ENCODE measurements around the gene ZNF511. TPM values are rescaled to one million over a fixed set of nuclear protein-coding genes. Genes with fewer than 3 reads are reported as not detected.

Gene ZNF511
- total RNA-seq, 2 donors from 2014 or later, result 34.3 to 44.6 TPM

DNA sequence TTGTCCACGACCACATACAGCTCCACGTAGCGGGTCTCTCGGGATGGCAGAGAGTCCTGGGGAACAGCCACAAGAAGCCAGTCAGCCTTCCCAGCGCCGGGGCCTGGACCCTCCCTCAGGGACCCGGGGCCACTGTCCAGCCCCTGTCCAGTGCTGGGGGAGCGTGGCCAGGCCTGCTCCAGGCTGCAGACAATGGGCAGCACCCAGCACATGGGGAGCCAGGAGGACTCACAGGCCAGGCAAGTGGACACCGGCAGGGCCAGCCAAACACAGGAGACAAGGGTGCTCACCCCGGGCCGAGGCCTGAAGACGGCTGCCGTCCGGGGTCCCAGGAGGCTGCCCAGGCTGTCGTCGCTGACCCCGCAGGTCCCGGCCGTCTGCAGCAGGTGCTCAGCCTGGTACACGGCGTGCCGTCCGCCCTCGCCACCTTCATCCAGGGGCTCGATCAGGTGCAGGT, 35.7 kb upstream of the ZNF511 start:
- no peak for ATAC-seq
- DNase-seq, result no peak

DNA sequence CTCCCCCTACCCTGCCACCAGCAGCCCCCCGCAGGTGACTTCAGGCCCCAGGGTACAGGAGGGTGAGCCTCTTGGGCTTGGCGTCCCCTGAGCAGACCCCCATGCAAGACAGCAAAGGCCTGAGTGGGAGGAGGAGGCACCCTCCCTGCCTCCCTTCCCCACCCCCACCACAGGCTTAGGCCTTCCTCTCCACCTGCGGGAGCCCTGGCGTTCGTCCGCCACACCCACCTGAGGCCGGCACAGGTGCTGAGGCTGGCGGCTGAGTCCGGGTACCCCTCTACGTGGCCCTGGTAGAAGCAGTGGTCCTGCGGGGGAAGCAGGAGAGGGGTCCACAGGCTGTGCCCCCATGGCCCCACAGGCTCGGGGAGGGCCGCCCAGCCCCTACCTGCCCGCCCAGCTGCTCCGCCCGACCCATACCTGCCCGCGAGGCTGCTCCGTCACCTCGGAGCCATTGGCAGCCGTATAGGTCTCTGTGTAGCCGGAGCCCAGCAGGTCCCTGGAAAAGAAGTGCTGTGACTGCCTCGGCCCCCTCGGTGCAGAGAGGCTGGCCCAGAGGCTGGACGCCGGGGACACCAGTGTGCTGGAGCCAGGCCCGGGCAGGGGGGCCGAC, 35.1 kb upstream of the ZNF511 start:
- ATAC-seq (no peak), DNase-seq (no peak)
- intact Hi-C loops (cut with DNase I), result no loop called here

More for the DNA sequence above, 35.7 kb upstream of the ZNF511 start:
- intact Hi-C loops (cut with DNase I), result no loop called here

DNA sequence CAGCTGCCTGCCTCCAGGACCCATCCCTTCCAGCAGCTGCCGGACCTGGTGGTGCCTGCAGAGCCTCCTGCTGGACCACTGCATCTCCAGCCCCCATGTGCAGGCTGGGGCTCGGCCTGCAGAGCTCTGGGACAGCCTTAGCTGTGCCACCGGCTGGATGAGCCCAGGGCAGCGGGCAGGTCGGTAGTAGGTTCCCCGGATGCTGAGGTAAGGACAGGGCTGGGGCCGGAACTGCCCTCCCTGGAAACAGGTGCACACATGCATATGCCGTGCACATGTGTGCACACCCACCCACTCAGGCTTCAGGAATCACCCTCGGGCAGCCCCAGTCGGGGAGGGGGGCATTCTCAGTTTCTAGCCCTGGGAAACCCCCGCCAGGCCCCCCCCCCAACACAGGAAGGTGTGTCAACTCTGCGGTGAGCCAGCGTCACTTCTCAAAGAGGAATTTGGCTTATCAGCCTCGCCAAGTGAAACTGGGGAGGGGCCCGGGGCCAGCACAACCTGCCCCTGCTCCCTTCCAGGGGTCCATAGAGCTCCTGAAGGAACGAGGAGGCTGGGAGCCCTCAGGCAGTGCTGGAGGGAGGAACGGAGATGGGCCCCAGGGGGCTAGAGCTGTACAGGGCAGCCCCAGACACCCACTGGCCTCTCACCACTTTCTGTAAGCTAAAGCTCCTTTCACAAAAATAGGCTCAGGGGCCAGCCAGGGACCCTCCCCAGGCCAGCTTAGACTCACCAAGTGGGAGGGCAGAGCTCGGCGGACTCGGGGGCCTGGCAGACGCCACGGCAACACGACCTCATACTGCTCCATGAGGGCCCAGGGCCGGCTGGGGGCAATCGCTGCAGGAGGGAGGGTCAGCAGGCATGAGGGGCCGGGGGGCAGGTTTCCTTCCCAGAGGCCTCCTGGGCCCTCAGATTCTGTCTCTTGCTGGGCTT, 33.7 kb upstream of the ZNF511 start:
- DNase-seq (no peak), ATAC-seq (peak in 1 of 2 donors; percentile 20)
- intact Hi-C loops (cut with DNase I), result no loop called here

DNA sequence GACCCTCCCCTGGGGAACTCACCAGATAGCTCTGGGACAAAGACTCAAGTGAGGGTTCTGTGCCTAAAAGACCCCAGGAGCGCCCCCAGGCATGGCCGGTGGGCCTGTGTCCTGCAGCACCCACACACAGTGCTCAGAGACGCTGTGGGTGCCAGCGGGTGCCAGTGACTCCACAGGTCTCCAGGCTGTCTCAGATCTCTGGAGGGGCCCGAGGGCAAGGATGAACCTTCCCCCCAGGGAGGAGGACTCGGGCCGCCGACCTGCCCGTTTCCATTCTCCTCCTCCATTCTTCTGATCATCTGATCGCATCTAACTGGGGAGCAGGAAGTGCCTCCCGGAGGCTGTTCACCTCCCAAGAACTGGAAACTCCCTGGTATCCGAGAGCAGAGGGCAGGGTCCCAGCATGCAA, 33.0 kb upstream of the ZNF511 start:
- intact Hi-C loops (cut with DNase I), result no loop called here
- DNase-seq (no peak), ATAC-seq (no peak)

DNA sequence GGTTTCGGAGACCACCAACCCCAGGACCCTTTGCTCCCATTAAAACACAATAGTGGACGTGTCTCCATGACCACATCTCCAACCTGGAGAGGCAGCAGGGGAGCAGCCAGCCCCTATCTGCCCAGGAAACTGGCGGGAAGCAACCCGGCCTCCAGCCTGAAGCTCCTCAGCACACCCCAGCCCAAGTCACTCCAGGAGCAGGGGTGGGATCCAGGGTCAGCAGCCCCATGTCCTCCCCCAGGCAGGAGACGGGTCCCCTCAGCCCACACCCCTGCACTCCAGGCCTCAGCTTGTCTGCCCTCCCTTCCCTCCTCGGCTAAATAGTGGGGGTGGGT, 32.6 kb upstream of the ZNF511 start:
- ATAC-seq (no peak), DNase-seq (no peak)
- intact Hi-C loops (cut with DNase I), result no loop called here

- intact Hi-C loops (cut with DNase I), result no loop called here
- ATAC-seq (peak; percentile 33 to 38), DNase-seq (no peak)
Measured at GRCh38 chr10:133276435-133277201, 32.1 kb upstream of the ZNF511 start, which contains the start of gene ADAM8. Gene ADAM8, minus strand, starts transcription at chr10:133276868. Its CDS starts 51 bp downstream, at chr10:133276817.

- intact Hi-C loops (cut with DNase I), result no loop called here
- DNase-seq, result no peak
- no peak for ATAC-seq
Measured at GRCh38 chr10:133277277-133277992, 31.3 kb upstream of the ZNF511 start.

- DNase-seq, result no peak
- ATAC-seq, result no peak
- intact Hi-C loops (cut with DNase I), result no loop called here
Measured at GRCh38 chr10:133277993-133278576, 30.6 kb upstream of the ZNF511 start.

DNA sequence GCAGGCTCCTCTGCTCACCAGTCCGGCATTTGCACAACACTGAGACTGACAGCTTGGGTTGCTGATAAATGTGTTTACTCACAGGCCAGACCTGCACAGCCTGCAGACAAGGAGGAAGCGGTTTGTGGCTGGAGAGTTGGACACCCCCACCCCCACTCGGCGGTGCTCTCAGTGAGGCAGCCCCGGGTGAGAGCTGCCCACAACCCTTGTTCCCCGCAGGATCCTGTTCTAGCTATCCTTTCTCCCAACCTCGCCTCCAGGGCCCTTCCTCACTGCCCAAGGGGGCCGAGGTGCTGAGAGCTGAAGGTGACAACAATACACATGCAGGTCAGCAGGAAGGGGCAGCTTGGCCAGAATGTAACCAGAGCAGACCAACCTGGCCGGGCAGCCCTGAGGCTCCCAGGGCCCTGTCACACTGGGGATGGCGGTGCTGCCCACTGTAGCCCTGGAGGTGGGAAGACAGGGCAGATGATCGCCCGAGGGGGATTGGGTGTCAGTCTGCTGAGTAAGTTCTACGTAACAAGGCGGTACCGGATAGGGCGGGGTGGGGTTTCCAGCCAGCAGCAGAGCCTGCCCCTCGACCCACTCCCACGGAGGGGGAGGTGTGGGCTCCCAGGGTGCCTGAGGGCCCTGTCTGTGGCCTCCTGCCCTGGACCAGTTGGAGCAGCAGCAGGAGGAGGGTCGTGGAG, 30.0 kb upstream of the ZNF511 start:
- intact Hi-C loops (cut with DNase I), result no loop called here
- DNase-seq (no peak), ATAC-seq (peak; percentile 37 to 44)

GRCh38 chr10:133279326-133280226, 29.1 kb upstream of the ZNF511 start:
- ATAC-seq, result no peak
- DNase-seq, result no peak
- intact Hi-C loops (cut with DNase I), result no loop called here

DNA sequence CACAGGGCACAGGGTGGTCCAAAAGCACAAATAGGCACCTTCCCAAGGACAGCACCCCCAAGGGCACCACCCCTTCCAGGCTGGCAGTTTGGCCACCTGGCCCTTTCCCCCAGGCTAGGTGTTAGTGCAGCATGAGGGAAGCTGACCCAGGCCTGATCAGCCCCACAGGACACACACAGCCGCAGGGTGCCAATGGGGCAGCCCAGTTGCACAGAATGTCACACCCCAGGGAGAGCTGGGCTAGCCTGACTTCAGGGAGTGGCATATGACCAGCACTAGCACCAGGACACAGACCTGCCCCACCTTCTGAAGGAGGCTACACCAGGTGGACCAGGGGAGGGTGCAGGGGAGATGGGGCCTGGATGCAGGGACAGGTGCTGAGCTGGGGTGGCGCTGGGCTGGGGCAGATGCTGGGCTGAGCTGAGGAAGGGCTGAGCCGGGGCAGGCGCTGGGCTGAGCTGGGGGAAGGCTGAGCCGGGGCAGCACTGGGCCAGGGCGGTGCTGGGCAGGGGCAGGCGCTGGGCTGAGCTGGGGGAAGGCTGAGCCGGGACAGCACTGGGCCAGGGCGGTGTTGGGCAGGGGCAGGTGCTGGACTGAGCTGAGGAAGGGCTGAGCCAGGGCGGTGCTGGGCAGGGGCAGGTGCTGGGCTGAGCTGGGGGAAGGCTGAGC, 28.2 kb upstream of the ZNF511 start:
- ATAC-seq (no peak), DNase-seq (no peak)
- intact Hi-C loops (cut with DNase I), result no loop called here

DNA sequence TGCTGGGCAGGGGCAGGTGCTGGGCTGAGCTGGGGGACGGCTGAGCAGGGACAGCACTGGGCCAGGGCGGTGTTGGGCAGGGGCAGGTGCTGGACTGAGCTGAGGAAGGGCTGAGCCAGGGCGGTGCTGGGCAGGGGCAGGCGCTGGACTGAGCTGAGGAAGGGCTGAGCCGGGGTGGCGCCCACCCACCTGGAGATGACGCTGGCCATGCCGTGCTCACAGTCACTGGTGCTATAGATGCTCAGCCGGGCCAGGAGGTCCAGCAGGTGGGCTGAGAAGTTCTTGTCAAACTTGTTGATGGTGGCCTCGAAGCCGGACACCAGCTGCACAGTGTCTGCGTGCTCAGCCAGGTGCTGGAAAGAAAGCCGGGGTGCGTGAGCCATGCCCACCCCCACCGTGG, 27.6 kb upstream of the ZNF511 start:
- DNase-seq (no peak), ATAC-seq (no peak)
- intact Hi-C loops (cut with DNase I), result no loop called here

DNA sequence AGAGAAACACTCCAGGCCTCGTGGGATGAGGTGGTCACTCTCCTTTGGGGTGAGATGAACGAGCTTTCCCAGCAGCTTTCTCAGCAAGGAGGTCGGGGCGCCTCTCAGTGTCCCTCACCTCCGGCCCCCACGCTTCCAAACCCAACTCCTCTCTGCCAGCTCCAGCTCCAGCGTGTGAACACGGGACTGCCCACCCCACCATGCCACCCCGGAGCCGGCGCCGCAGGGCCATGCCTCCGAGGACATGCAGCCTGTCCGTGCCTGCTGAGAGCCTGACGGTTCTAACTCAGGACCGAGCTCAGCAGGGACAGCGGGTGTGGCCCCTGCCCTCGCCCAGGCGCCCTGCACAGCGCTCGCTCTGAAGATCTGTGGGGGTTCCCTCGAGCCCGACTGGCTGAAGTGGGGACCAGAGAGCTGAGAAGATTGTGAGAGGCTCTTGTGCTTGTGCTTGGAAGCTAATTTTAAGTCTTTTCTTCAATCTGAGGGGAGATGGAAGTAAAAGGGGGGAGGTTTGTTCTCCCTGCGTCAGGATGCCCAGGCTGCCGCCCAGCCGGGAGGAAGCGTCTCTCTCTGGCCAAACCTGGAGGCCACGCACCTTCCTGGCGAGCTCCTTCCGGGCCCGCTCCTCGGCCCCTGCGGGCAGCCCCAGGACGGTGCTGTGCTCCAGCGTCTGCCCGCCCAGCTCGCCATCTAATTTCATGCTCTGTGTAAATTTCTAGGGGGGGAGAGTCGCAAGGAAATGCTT, 26.9 kb upstream of the ZNF511 start:
- ATAC-seq (no peak), DNase-seq (no peak)
- intact Hi-C loops (cut with DNase I), result no loop called here

GRCh38 chr10:133282846-133283390, 25.8 kb upstream of the ZNF511 start:
- ATAC-seq (no peak), DNase-seq (no peak)
- intact Hi-C loops (cut with DNase I), result no loop called here

GRCh38 chr10:133283931-133284330, 24.8 kb upstream of the ZNF511 start:
- ATAC-seq (no peak), DNase-seq (no peak)
- intact Hi-C loops (cut with DNase I), result no loop called here

GRCh38 chr10:133285217-133285616, 23.5 kb upstream of the ZNF511 start:
- DNase-seq (no peak), ATAC-seq (no peak)
- intact Hi-C loops (cut with DNase I), result no loop called here

Measured in left cardiac atrium (tissue), 4 donors.